GF-D8 (cell line): ENCODE data around the gene FOXB2.
"Not testable (repeated sequence)": the region's sequence is repeated elsewhere in the genome, so short reads cannot be mapped to it uniquely, and the experiment has no call there.

ENCODE experiments used
- DNase-seq: peaks from one replicate; lab custom pipeline; 2025; lab: John Stamatoyannopoulos, UW

FOXB2 gene

GRCh38 chr9:77019236-77019925 is at the start of gene FOXB2:
Gene FOXB2 (plus strand): TSS chr9:77019655. CDS start chr9:77019655, 0 bp downstream.
- no peak for DNase-seq

- DNase-seq, result no peak
Observed at GRCh38 chr9:76969716-76970115, 49.7 kb upstream of the FOXB2 start.

GRCh38 chr9:76978831-76979230 is 40.6 kb upstream of the FOXB2 start:
- not testable (repeated sequence) for DNase-seq

GRCh38 chr9:76980566-76980965 is 38.9 kb upstream of the FOXB2 start:
- DNase-seq, result no peak

- no peak for DNase-seq
Observed at GRCh38 chr9:76984486-76984885, 35.0 kb upstream of the FOXB2 start.

GRCh38 chr9:76985581-76985980 is 33.9 kb upstream of the FOXB2 start:
- no peak for DNase-seq

- no peak for DNase-seq
Observed at GRCh38 chr9:76987594-76988200, 31.8 kb upstream of the FOXB2 start.

- no peak for DNase-seq
Observed at GRCh38 chr9:76988941-76989340, 30.5 kb upstream of the FOXB2 start.

- no peak for DNase-seq
Observed at GRCh38 chr9:76989501-76989900, 30.0 kb upstream of the FOXB2 start.

GRCh38 chr9:76996700-76997099 is 22.8 kb upstream of the FOXB2 start:
- no peak for DNase-seq

GRCh38 chr9:76999261-76999660 is 20.2 kb upstream of the FOXB2 start:
- DNase-seq, result no peak

- no peak for DNase-seq
Observed at GRCh38 chr9:77000330-77000729, 19.1 kb upstream of the FOXB2 start.

GRCh38 chr9:77003366-77003765 is 16.1 kb upstream of the FOXB2 start:
- no peak for DNase-seq

GRCh38 chr9:77005216-77005615 is 14.2 kb upstream of the FOXB2 start:
- DNase-seq, result no peak

- DNase-seq, result no peak
Observed at GRCh38 chr9:77010527-77010926, 8.9 kb upstream of the FOXB2 start.

GRCh38 chr9:77011973-77012821 is 7.3 kb upstream of the FOXB2 start:
- DNase-seq, result no peak

GRCh38 chr9:77013206-77013931 is 6.1 kb upstream of the FOXB2 start:
- no peak for DNase-seq

- no peak for DNase-seq
Observed at GRCh38 chr9:77013932-77014596, 5.4 kb upstream of the FOXB2 start.

- no peak for DNase-seq
Observed at GRCh38 chr9:77014597-77015263, 4.7 kb upstream of the FOXB2 start.

GRCh38 chr9:77015327-77016048 is 4.0 kb upstream of the FOXB2 start:
- DNase-seq, result no peak
